Inflammatory macrophage treated with lipopolysaccharide for 4 hours (primary cell): ENCODE measurements around the gene TOMM6.
"Not testable (repeated sequence)": the region's sequence is repeated elsewhere in the genome, so short reads cannot be mapped to it uniquely, and the experiment has no call there.

ENCODE experiments used
- DNase-seq: peaks from one replicate; pipeline ENCODE4 v3.0.0-alpha.2; 2020

Gene TOMM6

GRCh38 chr6:41785689-41786450 lies 1.6 kb upstream of the TOMM6 start:
- DNase-seq: no peak

GRCh38 chr6:41786451-41787218 lies 859 bp upstream of the TOMM6 start:
- peak; percentile 80 for DNase-seq

GRCh38 chr6:41789390-41789724 lies 1.9 kb downstream of the TOMM6 start:
- DNase-seq: no peak

GRCh38 chr6:41790045-41790444 lies 2.6 kb downstream of the TOMM6 start:
- DNase-seq: peak; percentile 83

GRCh38 chr6:41791305-41791704 lies 3.8 kb downstream of the TOMM6 start:
- DNase-seq: no peak

GRCh38 chr6:41791984-41792383 lies 4.5 kb downstream of the TOMM6 start:
- DNase-seq: no peak

- DNase-seq: no peak
Observed at GRCh38 chr6:41796474-41796873, 9.0 kb downstream of the TOMM6 start.

- no peak for DNase-seq
Observed at GRCh38 chr6:41798901-41799558, 11.5 kb downstream of the TOMM6 start.

- DNase-seq: no peak
Observed at GRCh38 chr6:41799559-41799911, 12.0 kb downstream of the TOMM6 start.

GRCh38 chr6:41801380-41801779 lies 13.9 kb downstream of the TOMM6 start:
- peak; percentile 19 for DNase-seq

GRCh38 chr6:41805830-41806774 lies 18.6 kb downstream of the TOMM6 start:
- DNase-seq: no peak

- DNase-seq: no peak
Observed at GRCh38 chr6:41811095-41811494, 23.6 kb downstream of the TOMM6 start.

- not testable (repeated sequence) for DNase-seq
Observed at GRCh38 chr6:41811946-41812345, 24.5 kb downstream of the TOMM6 start.

GRCh38 chr6:41813469-41813868 lies 26.0 kb downstream of the TOMM6 start:
- no peak for DNase-seq

- DNase-seq: no peak
Observed at GRCh38 chr6:41813956-41814355, 26.5 kb downstream of the TOMM6 start.

- DNase-seq: no peak
Observed at GRCh38 chr6:41814629-41815028, 27.1 kb downstream of the TOMM6 start.

GRCh38 chr6:41815587-41815986 lies 28.1 kb downstream of the TOMM6 start:
- no peak for DNase-seq

- peak; percentile 69 for DNase-seq
Observed at GRCh38 chr6:41818271-41819054, 31.0 kb downstream of the TOMM6 start.

GRCh38 chr6:41821266-41821665 lies 33.8 kb downstream of the TOMM6 start:
- DNase-seq: peak; percentile 66

GRCh38 chr6:41822021-41822420 lies 34.5 kb downstream of the TOMM6 start:
- no peak for DNase-seq

GRCh38 chr6:41823178-41823577 lies 35.7 kb downstream of the TOMM6 start:
- no peak for DNase-seq
